OCI-LY3 (cell line): ENCODE results near the gene GNAZ.

Experiments
- H2AFZ ChIP-seq: fragments of 200-600, 300-600 bp; shearing (Covaris generic); 2 replicates; pipeline ENCODE4 v1.6.0; 2014; ENCODE audit warnings: antibody characterized with exemption, low read depth, low read length
- H3K27ac ChIP-seq: fragments of 200-600, 300-600 bp; sonication (generic); 2 replicates; pipeline ENCODE4 v1.5.1; 2014; ENCODE audit warnings: mild to moderate bottlenecking, low read length, moderate library complexity, mixed read lengths
- H3K27me3 ChIP-seq: fragments of 200-600, 300-600 bp; sonication (generic); 2 replicates; pipeline ENCODE4 v1.6.1; 2014; ENCODE audit warnings: low read depth, low read length, mixed read lengths
- H3K36me3 ChIP-seq: fragments of 200-600, 300-600 bp; sonication (generic); replicated peaks from 2 replicates; pipeline ENCODE3; 2014; ENCODE audit warnings: low read depth, low read length, mixed read lengths
- H3K4me1 ChIP-seq: fragments of 300-600, 200-600 bp; sonication (generic); 2 replicates; pipeline ENCODE4 v1.6.1; 2014; ENCODE audit warnings: low read length, mixed read lengths
- H3K4me2 ChIP-seq: fragments of 200-600, 300-600 bp; sonication (generic); 2 replicates; pipeline ENCODE4 v1.6.1; 2014; ENCODE audit warnings: low read length, mixed read lengths
- H3K4me3 ChIP-seq: fragments of 300-600, 200-600 bp; sonication (generic); 2 replicates; pipeline ENCODE4 v1.5.1; 2014; ENCODE audit warnings: antibody characterized with exemption, mild to moderate bottlenecking, low read length, moderate library complexity
- H3K79me2 ChIP-seq: fragments of 300-600, 200-600 bp; shearing (Covaris generic); 2 replicates; pipeline ENCODE4 v1.6.1; 2014; ENCODE audit warnings: mild to moderate bottlenecking, low read length, mixed read lengths
- H3K9ac ChIP-seq: fragments of 300-600, 200-600 bp; shearing (Covaris generic); 2 replicates; pipeline ENCODE4 v1.6.0; 2014; ENCODE audit warnings: mild to moderate bottlenecking, low read length, moderate library complexity
- H3K9me3 ChIP-seq: fragments of 200-600, 300-600 bp; shearing (Covaris generic); 2 replicates; pipeline ENCODE4 v1.6.1; 2014; ENCODE audit warnings: low read length, mixed read lengths; ENCODE audit not compliant: insufficient read depth
- H4K20me1 ChIP-seq: fragments of 200-600, 300-600 bp; sonication (generic); 2 replicates; pipeline ENCODE4 v1.6.1; 2016; ENCODE audit warnings: low read length, mixed read lengths; ENCODE audit not compliant: insufficient read depth
- CTCF ChIP-seq: fragments of 200-600, 300-600 bp; sonication (generic); IDR thresholded peaks from 2 replicates; pipeline ENCODE4 v1.5.1; 2014; ENCODE audit warnings: antibody characterized with exemption, low read length, low read depth
- EZH2phosphoT487 ChIP-seq: fragments of 200-600 bp; shearing (Covaris generic); IDR thresholded peaks from 2 replicates; pipeline ENCODE4 v1.6.1; 2018; ENCODE audit warnings: antibody characterized with exemption, mixed run types, low read depth

GNAZ gene

DNA sequence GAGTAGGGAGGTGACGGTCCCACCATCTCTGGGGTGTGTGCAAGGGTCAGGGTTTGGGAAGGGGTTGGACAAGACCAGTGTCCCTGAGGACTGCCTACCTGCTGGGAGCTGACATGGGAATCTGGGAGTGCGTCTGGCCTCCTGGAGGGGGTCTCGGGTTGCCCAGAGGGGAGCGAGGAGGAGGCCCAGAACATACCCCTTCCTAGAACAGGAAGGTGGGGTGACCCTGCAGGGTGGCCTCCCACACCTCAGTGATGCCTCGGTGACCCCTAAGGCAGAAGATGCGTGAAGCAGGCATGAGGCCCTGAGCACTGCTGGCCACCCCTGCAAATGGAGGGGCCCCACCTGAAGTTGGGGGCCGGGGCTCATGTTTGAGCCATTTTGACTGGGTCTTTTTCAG lies 45.0 kb downstream of the GNAZ start:
- no peak overlapping the region for H3K27ac ChIP-seq
- no peaks in the 10 kb centered on the region for H3K9me3 ChIP-seq
- H3K4me3 ChIP-seq: no peak overlapping the region
- TF ChIP-seq EZH2phosphoT487: no peak
- no peak for TF ChIP-seq CTCF
- peaks cover 6% of the 10 kb centered on the region for H3K36me3 ChIP-seq
- H4K20me1 ChIP-seq: peaks cover 58% of the 10 kb centered on the region
- H3K4me2 ChIP-seq: no peak overlapping the region
- no peak overlapping the region for H3K9ac ChIP-seq
- H3K4me1 ChIP-seq: peaks cover 15% of the 10 kb centered on the region
- H2AFZ ChIP-seq: no peak overlapping the region
- no peaks in the 10 kb centered on the region for H3K27me3 ChIP-seq
- H3K79me2 ChIP-seq: no peaks in the 10 kb centered on the region

DNA sequence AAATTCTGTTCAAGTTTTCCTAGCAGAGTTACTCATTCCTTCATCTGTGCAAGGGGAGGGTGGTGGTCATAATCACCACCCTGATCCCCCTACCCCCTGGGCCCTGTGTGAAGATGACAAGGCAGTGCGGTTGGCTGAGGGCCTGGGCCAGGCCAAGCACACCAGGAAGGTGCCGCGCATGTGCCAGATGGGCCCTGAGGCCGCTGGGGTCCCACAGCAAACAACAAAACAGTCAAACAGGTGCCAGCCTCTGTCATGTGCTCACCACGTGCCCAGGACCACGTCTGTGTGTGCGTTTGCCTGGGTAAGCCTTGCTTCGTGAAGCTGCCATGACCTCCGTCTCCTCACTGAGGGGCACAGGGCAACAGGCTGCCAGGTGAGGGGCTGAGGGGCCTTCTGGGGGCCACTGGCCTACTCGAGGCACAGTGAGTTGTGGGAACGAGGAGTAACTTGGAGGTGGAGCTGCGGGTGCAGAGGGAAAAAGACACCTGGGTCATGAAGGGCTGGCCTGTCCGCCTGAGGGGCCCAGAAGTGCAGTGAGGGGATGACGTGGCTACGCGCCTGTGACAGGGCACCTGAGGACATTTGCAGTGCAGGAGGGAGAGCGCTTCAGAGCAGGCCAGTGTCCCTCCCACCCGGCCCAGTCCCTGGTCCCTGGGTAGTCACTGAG lies 45.6 kb downstream of the GNAZ start:
- H3K9me3 ChIP-seq: no peaks in the 10 kb centered on the region
- H4K20me1 ChIP-seq: peaks cover 53% of the 10 kb centered on the region
- H3K36me3 ChIP-seq: peaks cover 6% of the 10 kb centered on the region
- no peak overlapping the region for H3K9ac ChIP-seq
- no peak overlapping the region for H3K4me2 ChIP-seq
- no peaks in the 10 kb centered on the region for H3K27me3 ChIP-seq
- no peak overlapping the region for H3K4me3 ChIP-seq
- H3K4me1 ChIP-seq: peaks cover 15% of the 10 kb centered on the region
- no peak overlapping the region for H3K27ac ChIP-seq
- no peak overlapping the region for H2AFZ ChIP-seq
- H3K79me2 ChIP-seq: no peaks in the 10 kb centered on the region
- no peak for TF ChIP-seq CTCF
- no peak for TF ChIP-seq EZH2phosphoT487

- no peak overlapping the region for H3K27ac ChIP-seq
- H2AFZ ChIP-seq: no peak overlapping the region
- TF ChIP-seq CTCF: no peak
- TF ChIP-seq EZH2phosphoT487: no peak
- H4K20me1 ChIP-seq: peaks cover 45% of the 10 kb centered on the region
- no peaks in the 10 kb centered on the region for H3K27me3 ChIP-seq
- no peak overlapping the region for H3K9ac ChIP-seq
- H3K4me2 ChIP-seq: no peak overlapping the region
- H3K4me3 ChIP-seq: no peak overlapping the region
- peaks cover 6% of the 10 kb centered on the region for H3K36me3 ChIP-seq
- no peaks in the 10 kb centered on the region for H3K79me2 ChIP-seq
- no peaks in the 10 kb centered on the region for H3K9me3 ChIP-seq
- peaks cover 15% of the 10 kb centered on the region for H3K4me1 ChIP-seq
Measured at GRCh38 chr22:23116506-23117263, 46.4 kb downstream of the GNAZ start.

GRCh38 chr22:23117275-23117674 lies 47.0 kb downstream of the GNAZ start:
- Histone ChIP-seq H3K79me2 (no peaks in the 10 kb centered on the region), H3K9me3 (no peaks in the 10 kb centered on the region), H3K4me3 (no peak overlapping the region), H4K20me1 (peaks cover 39% of the 10 kb centered on the region), H2AFZ (no peak overlapping the region), H3K4me1 (peaks cover 15% of the 10 kb centered on the region), H3K9ac (no peak overlapping the region), H3K4me2 (no peak overlapping the region), H3K27me3 (no peaks in the 10 kb centered on the region), H3K36me3 (peaks cover 5% of the 10 kb centered on the region), H3K27ac (no peak overlapping the region)
- TF ChIP-seq EZH2phosphoT487: no peak
- TF ChIP-seq CTCF: no peak
